Type B pancreatic cell (in vitro differentiated cells): ENCODE results near the gene GAL3ST2. TPM values are rescaled to one million over a fixed set of nuclear protein-coding genes. Genes with fewer than 3 reads are reported as not detected.
"Not testable (repeated sequence)": the region's sequence is repeated elsewhere in the genome, so short reads cannot be mapped to it uniquely, and the experiment has no call there.

Source experiments
- DNase-seq: peaks from one replicate; pipeline ENCODE4 v3.0.0; 2021; ENCODE audit warnings: mixed read lengths; ENCODE audit not compliant: unreplicated experiment; ENCODE audit errors: extremely low spot score
- H3K27ac Mint-ChIP-seq: 2 replicates; pipeline ENCODE4 v1.8.0; 2021; ENCODE audit warnings: mild to moderate bottlenecking, mixed read lengths
- H3K27me3 Mint-ChIP-seq: 2 replicates; pipeline ENCODE4 v1.8.0; 2021; ENCODE audit warnings: mixed read lengths
- H3K36me3 Mint-ChIP-seq: 2 replicates; pipeline ENCODE4 v1.8.0; 2021; ENCODE audit warnings: mixed read lengths
- H3K4me1 Mint-ChIP-seq: one replicate; pipeline ENCODE4 v1.8.0; 2021; ENCODE audit warnings: mixed read lengths; ENCODE audit not compliant: unreplicated experiment
- H3K4me3 Mint-ChIP-seq: 2 replicates; pipeline ENCODE4 v1.8.0; 2021; ENCODE audit warnings: mild to moderate bottlenecking, mixed read lengths
- H3K9me3 Mint-ChIP-seq: 2 replicates; pipeline ENCODE4 v1.8.0; 2021; ENCODE audit warnings: mixed read lengths
- CTCF ChIP-seq: fragments of 200-600 bp; sonication (generic); conservative IDR thresholded peaks from 2 replicates; pipeline ENCODE4 v1.5.0; 2021; ENCODE audit warnings: antibody characterized with exemption, mild to moderate bottlenecking
- total RNA-seq: library from RNA; stranded (reverse); gene quantifications from 2 replicates; pipeline ENCODE4 v1.2.1, GENCODE V29; 2021; ENCODE audit warnings: low replicate concordance

Gene GAL3ST2
- total RNA-seq, 1 donor from 2014 or later, result 0.29 TPM

- no peak for DNase-seq
- H3K27ac Mint-ChIP-seq, result no peak overlapping the region
- no peaks in the 10 kb centered on the region for H3K27me3 Mint-ChIP-seq
- H3K4me3 Mint-ChIP-seq, result no peak overlapping the region
- TF ChIP-seq CTCF, result no peak
- no peaks in the 10 kb centered on the region for H3K4me1 Mint-ChIP-seq
- peaks cover 12% of the 10 kb centered on the region for H3K9me3 Mint-ChIP-seq
- H3K36me3 Mint-ChIP-seq, result no peaks in the 10 kb centered on the region
Measured at GRCh38 chr2:241788135-241788534, 11.5 kb downstream of the GAL3ST2 start.

- Mint-ChIP-seq H3K4me3 (no peak overlapping the region), H3K36me3 (peaks cover 3% of the 10 kb centered on the region), H3K4me1 (no peaks in the 10 kb centered on the region), H3K27ac (no peak overlapping the region), H3K9me3 (peaks cover 12% of the 10 kb centered on the region), H3K27me3 (peaks cover 2% of the 10 kb centered on the region)
- no peak for DNase-seq
- TF ChIP-seq CTCF, result no peak
Measured at GRCh38 chr2:241788572-241788971, 11.9 kb downstream of the GAL3ST2 start.

- not testable (repeated sequence) for H3K36me3 Mint-ChIP-seq, H3K4me1 Mint-ChIP-seq, DNase-seq, H3K27ac Mint-ChIP-seq, H3K27me3 Mint-ChIP-seq, H3K4me3 Mint-ChIP-seq
- H3K9me3 Mint-ChIP-seq, result peaks cover 12% of the 10 kb centered on the region
Measured at GRCh38 chr2:241791385-241791784, 14.8 kb downstream of the GAL3ST2 start.

GRCh38 chr2:241793385-241793784, 16.8 kb downstream of the GAL3ST2 start:
- H3K4me3 Mint-ChIP-seq, result no peak overlapping the region
- no peak for TF ChIP-seq CTCF
- peaks cover 7% of the 10 kb centered on the region for H3K27me3 Mint-ChIP-seq
- H3K36me3 Mint-ChIP-seq, result peaks cover 4% of the 10 kb centered on the region
- H3K27ac Mint-ChIP-seq, result no peak overlapping the region
- H3K9me3 Mint-ChIP-seq, result peaks cover 12% of the 10 kb centered on the region
- peaks cover 4% of the 10 kb centered on the region for H3K4me1 Mint-ChIP-seq
- no peak for DNase-seq

GRCh38 chr2:241794250-241794823, 17.7 kb downstream of the GAL3ST2 start:
- DNase-seq, result no peak

More at GRCh38 chr2:241794250-241794823, 17.7 kb downstream of the GAL3ST2 start:
- peaks cover 12% of the 10 kb centered on the region for H3K9me3 Mint-ChIP-seq
- H3K36me3 Mint-ChIP-seq, result peaks cover 4% of the 10 kb centered on the region
- H3K4me3 Mint-ChIP-seq, result no peak overlapping the region
- TF ChIP-seq CTCF, result no peak
- peaks cover 4% of the 10 kb centered on the region for H3K4me1 Mint-ChIP-seq
- no peak overlapping the region for H3K27ac Mint-ChIP-seq
- peaks cover 7% of the 10 kb centered on the region for H3K27me3 Mint-ChIP-seq
